ENCODE results near the gene PLEKHG4B.

PLEKHG4B gene

DNA sequence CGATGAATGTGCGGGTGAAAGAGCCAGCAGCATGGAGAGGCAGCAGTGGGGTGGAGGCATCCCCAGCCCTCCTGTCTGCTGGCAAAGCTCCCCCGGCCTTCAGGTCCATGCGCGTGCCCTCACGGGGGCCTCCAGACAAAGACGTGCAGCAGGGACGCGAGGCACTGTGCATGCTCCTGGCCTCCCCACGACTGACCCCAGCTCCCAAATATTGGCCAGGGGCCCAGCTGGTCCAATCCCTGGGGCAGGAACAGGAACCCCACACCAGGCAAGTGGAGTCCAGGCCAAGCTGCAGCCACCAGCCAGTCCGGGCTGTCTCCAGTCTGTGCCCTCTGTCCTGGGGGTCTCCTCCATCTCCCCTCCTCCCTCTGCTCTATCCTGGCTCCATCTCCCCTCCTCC lies 65.8 kb downstream of the PLEKHG4B start:
- Histone ChIP-seq H3K27me3 (ENCODE audit: low read length) (no peaks in the 10 kb centered on the region), H4K20me1 (ENCODE audit: low read depth, low read length) (no peaks in the 10 kb centered on the region), H3K4me3 (ENCODE audit: insufficient read depth, low read length, poor library complexity, severe bottlenecking) (no peak overlapping the region), H3K27ac (ENCODE audit: low read depth, low read length) (no peak overlapping the region), H3K4me2 (ENCODE audit: low read depth, low read length, poor library complexity, severe bottlenecking) (no peak overlapping the region), H3K9me3 (ENCODE audit: insufficient read depth, low read length) (peaks cover 5% of the 10 kb centered on the region; the same call in 1 of the 2 replicates), H3K9ac (ENCODE audit: low read length) (no peak overlapping the region), H3F3A (ENCODE audit: insufficient read depth) (no peaks in the 10 kb centered on the region), H3K9me2 (replicated peaks; ENCODE audit: insufficient read depth, low read length) (no peaks in the 10 kb centered on the region), H2AFZ (ENCODE audit: low read depth, low read length, severe bottlenecking) (no peak overlapping the region), H3K36me3 (ENCODE audit: low read length) (no peaks in the 10 kb centered on the region), H3K79me2 (ENCODE audit: insufficient read depth, low read length) (no peaks in the 10 kb centered on the region)
- no peak for TF ChIP-seq EZH2phosphoT487 (conservative IDR thresholded peaks at IDR 0.05; ENCODE audit: low read length)
- no peak for TF ChIP-seq CTCF (IDR thresholded peaks at IDR 0.05; ENCODE audit: insufficient read depth, low read length, poor library complexity, severe bottlenecking)

GRCh38 chr5:158807-159447 lies 67.0 kb downstream of the PLEKHG4B start:
- TF ChIP-seq CTCF (IDR thresholded peaks at IDR 0.05; ENCODE audit: insufficient read depth, low read length, poor library complexity, severe bottlenecking) (no peak), EZH2phosphoT487 (conservative IDR thresholded peaks at IDR 0.05; ENCODE audit: low read length) (no peak)
- Histone ChIP-seq H3F3A (ENCODE audit: insufficient read depth) (no peaks in the 10 kb centered on the region), H3K79me2 (ENCODE audit: insufficient read depth, low read length) (no peaks in the 10 kb centered on the region), H3K9me2 (replicated peaks; ENCODE audit: insufficient read depth, low read length) (no peaks in the 10 kb centered on the region), H3K9me3 (ENCODE audit: insufficient read depth, low read length) (peaks cover 5% of the 10 kb centered on the region; the same call in 1 of the 2 replicates), H3K36me3 (ENCODE audit: low read length) (no peaks in the 10 kb centered on the region), H3K4me2 (ENCODE audit: low read depth, low read length, poor library complexity, severe bottlenecking) (no peak overlapping the region), H3K4me3 (ENCODE audit: insufficient read depth, low read length, poor library complexity, severe bottlenecking) (no peak overlapping the region), H3K27me3 (ENCODE audit: low read length) (no peaks in the 10 kb centered on the region), H4K20me1 (ENCODE audit: low read depth, low read length) (no peaks in the 10 kb centered on the region), H3K9ac (ENCODE audit: low read length) (no peak overlapping the region), H3K27ac (ENCODE audit: low read depth, low read length) (no peak overlapping the region), H2AFZ (ENCODE audit: low read depth, low read length, severe bottlenecking) (no peak overlapping the region)

DNA sequence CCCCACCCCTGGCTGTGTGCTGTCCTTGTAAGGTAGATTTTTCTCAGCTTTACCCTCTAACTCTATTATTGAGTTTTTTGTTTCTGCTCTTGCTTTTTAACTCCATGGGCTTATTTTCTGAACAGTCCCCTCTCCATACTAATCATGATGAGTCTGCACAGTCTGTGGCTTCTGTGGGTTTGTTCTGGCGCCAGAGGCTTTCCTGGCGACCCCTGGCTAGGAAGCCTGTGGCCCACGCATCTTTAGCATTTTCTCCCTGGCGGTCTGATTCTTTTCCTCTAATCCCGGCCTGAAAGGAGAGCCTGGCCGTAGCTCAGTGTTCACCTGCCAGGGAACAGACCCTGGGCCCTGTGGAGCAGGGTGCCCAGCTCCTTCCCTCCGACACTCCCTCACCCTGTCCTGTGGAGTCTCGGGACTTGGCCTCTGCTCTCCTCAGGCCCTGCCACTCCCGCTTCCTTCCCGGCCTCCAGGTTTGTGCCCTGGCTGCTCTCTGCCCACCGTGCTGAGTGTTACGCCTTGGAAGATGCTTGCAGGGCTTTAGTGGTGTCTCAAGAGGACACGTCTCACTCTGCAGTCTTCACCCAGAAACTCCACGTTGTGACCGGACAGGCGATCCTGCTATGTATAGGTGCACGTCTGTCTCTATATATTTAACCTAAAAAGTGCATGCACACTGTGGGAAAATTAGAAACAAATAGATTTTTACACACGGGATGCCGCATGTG lies 67.6 kb downstream of the PLEKHG4B start:
- H3K9me2 ChIP-seq (replicated peaks; ENCODE audit: insufficient read depth, low read length), result no peaks in the 10 kb centered on the region
- no peaks in the 10 kb centered on the region for H3K27me3 ChIP-seq (ENCODE audit: low read length)
- no peak overlapping the region for H2AFZ ChIP-seq (ENCODE audit: low read depth, low read length, severe bottlenecking)
- no peak for TF ChIP-seq EZH2phosphoT487 (conservative IDR thresholded peaks at IDR 0.05; ENCODE audit: low read length)
- TF ChIP-seq CTCF (IDR thresholded peaks at IDR 0.05; ENCODE audit: insufficient read depth, low read length, poor library complexity, severe bottlenecking), result no peak
- H3K27ac ChIP-seq (ENCODE audit: low read depth, low read length), result no peak overlapping the region
- no peak overlapping the region for H3K9ac ChIP-seq (ENCODE audit: low read length)
- H3K9me3 ChIP-seq (ENCODE audit: insufficient read depth, low read length), result peaks cover 5% of the 10 kb centered on the region; the same call in 1 of the 2 replicates
- no peaks in the 10 kb centered on the region for H3K79me2 ChIP-seq (ENCODE audit: insufficient read depth, low read length)
- H3F3A ChIP-seq (ENCODE audit: insufficient read depth), result no peaks in the 10 kb centered on the region
- H4K20me1 ChIP-seq (ENCODE audit: low read depth, low read length), result no peaks in the 10 kb centered on the region
- H3K4me2 ChIP-seq (ENCODE audit: low read depth, low read length, poor library complexity, severe bottlenecking), result no peak overlapping the region
- no peaks in the 10 kb centered on the region for H3K36me3 ChIP-seq (ENCODE audit: low read length)
- no peak overlapping the region for H3K4me3 ChIP-seq (ENCODE audit: insufficient read depth, low read length, poor library complexity, severe bottlenecking)
